Glutamatergic neuron (in vitro differentiated cells): ENCODE data around the gene ADTRP. TPM values are rescaled to one million over a fixed set of nuclear protein-coding genes. Genes with fewer than 3 reads are reported as not detected.

Experiments
- DNase-seq: peaks from one replicate; pipeline ENCODE4 v3.0.0; 2022
- H3K27ac Mint-ChIP-seq: one replicate; pipeline ENCODE4 v1.8.0; 2020; ENCODE audit warnings: mild to moderate bottlenecking, mixed read lengths, inconsistent platforms; ENCODE audit not compliant: unreplicated experiment
- H3K27me3 Mint-ChIP-seq: one replicate; pipeline ENCODE4 v1.8.0; 2020; ENCODE audit warnings: mild to moderate bottlenecking, moderate library complexity, mixed read lengths, inconsistent platforms; ENCODE audit not compliant: unreplicated experiment
- H3K36me3 Mint-ChIP-seq: one replicate; pipeline ENCODE4 v1.8.0; 2020; ENCODE audit warnings: mild to moderate bottlenecking, mixed read lengths, inconsistent platforms; ENCODE audit not compliant: unreplicated experiment
- H3K4me1 Mint-ChIP-seq: one replicate; pipeline ENCODE4 v1.8.0; 2020; ENCODE audit warnings: mild to moderate bottlenecking, low read depth, mixed read lengths, inconsistent platforms; ENCODE audit not compliant: unreplicated experiment
- H3K4me3 Mint-ChIP-seq: one replicate; pipeline ENCODE4 v1.8.0; 2020; ENCODE audit warnings: mild to moderate bottlenecking, mixed read lengths, inconsistent platforms; ENCODE audit not compliant: unreplicated experiment
- H3K9me3 Mint-ChIP-seq: one replicate; pipeline ENCODE4 v1.8.0; 2020; ENCODE audit warnings: mild to moderate bottlenecking, moderate library complexity, mixed read lengths, inconsistent platforms; ENCODE audit not compliant: unreplicated experiment
- CTCF ChIP-seq: fragments of 200-600 bp; sonication (generic); IDR thresholded peaks from one replicate; pipeline ENCODE4 v1.5.0; 2021; ENCODE audit not compliant: partially characterized antibody, unreplicated experiment
- total RNA-seq: library from RNA; stranded (reverse); fragmentation: NEBNext Ultra II Directional; extraction: Animal tissue kit (Norgen Biotek cat#: 25700); gene quantifications from one replicate; pipeline ENCODE4 v1.2.1, GENCODE V29; 2021; ENCODE audit not compliant: unreplicated experiment

Gene ADTRP
- total RNA-seq, 1 donor from 2014 or later: not detected

DNA sequence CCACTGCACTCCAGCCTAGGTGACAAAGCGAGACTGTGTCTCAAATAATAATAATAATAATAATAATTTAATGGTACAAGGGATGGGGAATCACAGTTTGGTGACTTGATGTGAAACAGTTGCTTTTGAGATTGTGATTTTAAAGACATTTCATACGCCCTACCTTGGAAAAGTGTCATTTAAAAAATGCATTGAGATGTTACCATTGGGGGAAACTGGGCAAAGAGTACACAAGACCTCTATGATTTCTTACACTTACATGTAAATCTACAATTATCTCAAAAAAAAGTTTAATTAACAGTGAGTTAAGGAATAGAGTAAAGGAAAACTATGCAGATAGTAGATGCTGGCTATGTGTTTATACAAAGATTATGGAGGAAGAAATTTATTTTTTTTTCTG lies 22.3 kb downstream of the ADTRP start:
- no peaks in the 10 kb centered on the region for H3K9me3 Mint-ChIP-seq
- no peak overlapping the region for H3K27ac Mint-ChIP-seq
- no peaks in the 10 kb centered on the region for H3K36me3 Mint-ChIP-seq
- no peaks in the 10 kb centered on the region for H3K4me1 Mint-ChIP-seq
- H3K27me3 Mint-ChIP-seq: peaks cover 2% of the 10 kb centered on the region
- no peak overlapping the region for H3K4me3 Mint-ChIP-seq
- no peak for DNase-seq
- no peak for TF ChIP-seq CTCF

- no peaks in the 10 kb centered on the region for H3K4me1 Mint-ChIP-seq
- DNase-seq: no peak
- no peaks in the 10 kb centered on the region for H3K9me3 Mint-ChIP-seq
- H3K36me3 Mint-ChIP-seq: no peaks in the 10 kb centered on the region
- H3K4me3 Mint-ChIP-seq: no peak overlapping the region
- peaks cover 2% of the 10 kb centered on the region for H3K27me3 Mint-ChIP-seq
- H3K27ac Mint-ChIP-seq: no peak overlapping the region
- TF ChIP-seq CTCF: no peak
Observed at GRCh38 chr6:11755725-11756124, 22.9 kb downstream of the ADTRP start.

DNA sequence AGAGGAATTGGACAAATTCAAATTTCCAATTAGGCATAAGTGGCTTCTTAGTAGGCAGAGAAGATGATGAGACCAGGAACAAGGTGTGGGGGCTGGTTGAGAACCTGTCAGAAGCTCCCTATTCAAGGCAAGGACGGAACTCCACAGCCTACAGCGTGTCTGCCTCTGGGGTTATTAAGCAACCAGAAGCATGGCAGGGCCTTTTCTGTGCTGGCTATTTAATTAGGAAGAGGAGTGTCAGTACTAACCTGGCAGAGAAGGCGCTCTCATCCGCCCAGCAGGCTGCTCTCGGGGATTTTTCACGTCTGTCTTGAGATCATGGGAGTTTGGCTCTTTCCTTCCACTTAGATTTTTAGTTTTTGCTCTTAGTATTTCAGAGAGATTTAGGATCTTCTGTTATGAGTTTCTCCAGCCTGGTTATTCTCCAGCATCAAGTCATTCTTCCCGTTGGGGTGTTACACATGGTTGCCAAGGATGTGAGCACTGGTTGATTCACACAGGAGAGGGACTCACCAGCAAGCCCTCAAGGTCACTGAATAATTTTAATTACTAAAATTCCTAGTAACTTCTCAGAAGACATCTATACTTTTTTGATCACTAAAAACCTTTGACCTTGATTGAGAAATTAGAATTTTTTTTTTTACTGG lies 23.9 kb downstream of the ADTRP start:
- Mint-ChIP-seq H3K27me3 (peaks cover 2% of the 10 kb centered on the region), H3K4me3 (no peak overlapping the region), H3K4me1 (no peaks in the 10 kb centered on the region), H3K27ac (no peak overlapping the region), H3K36me3 (no peaks in the 10 kb centered on the region), H3K9me3 (no peaks in the 10 kb centered on the region)
- no peak for TF ChIP-seq CTCF
- no peak for DNase-seq

DNA sequence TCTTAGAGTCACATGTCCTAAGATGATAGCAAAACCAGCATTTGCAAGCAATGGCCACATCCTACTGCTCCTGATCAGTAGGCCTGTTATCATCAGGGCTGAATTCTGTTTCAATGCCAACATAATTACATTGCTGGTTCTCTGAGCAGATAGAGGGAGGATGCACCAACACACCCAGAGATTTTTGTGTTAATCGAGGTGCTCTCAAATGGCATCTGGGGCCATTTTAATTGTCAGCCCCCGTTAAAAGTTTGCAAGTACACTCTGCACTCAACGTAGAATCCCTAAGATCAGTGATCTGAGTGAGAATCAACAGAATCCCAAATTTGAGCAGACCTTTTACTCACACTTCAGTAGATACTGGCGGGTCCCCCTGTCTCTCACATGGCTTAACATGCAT lies 24.8 kb downstream of the ADTRP start:
- Mint-ChIP-seq H3K4me3 (no peak overlapping the region), H3K9me3 (no peaks in the 10 kb centered on the region), H3K36me3 (no peaks in the 10 kb centered on the region), H3K4me1 (no peaks in the 10 kb centered on the region), H3K27ac (no peak overlapping the region), H3K27me3 (peaks cover 2% of the 10 kb centered on the region)
- no peak for TF ChIP-seq CTCF
- no peak for DNase-seq

- Mint-ChIP-seq H3K9me3 (no peaks in the 10 kb centered on the region), H3K27me3 (peaks cover 2% of the 10 kb centered on the region), H3K4me3 (no peak overlapping the region), H3K4me1 (no peaks in the 10 kb centered on the region), H3K27ac (no peak overlapping the region), H3K36me3 (no peaks in the 10 kb centered on the region)
- no peak for DNase-seq
- TF ChIP-seq CTCF: no peak
Observed at GRCh38 chr6:11752360-11752759, 26.2 kb downstream of the ADTRP start.
